Caco-2 (cell line): Measurements from ENCODE around the gene NHP2. TPM values are rescaled to one million over a fixed set of nuclear protein-coding genes. Genes with fewer than 3 reads are reported as not detected.
"Not testable (repeated sequence)": the region's sequence is repeated elsewhere in the genome, so short reads cannot be mapped to it uniquely, and the experiment has no call there.

Experiments
- BruUV-seq: library from RNA; stranded (reverse); fragments of 400-500 nt; replicated peaks from 2 replicates; lab custom pipeline; 2021; lab: Mats Ljungman, UMichigan
- CTCF ChIA-PET: fragments of 300-600 bp; sonication (Branson Sonifier 250); formaldehyde crosslinking; loops from one replicate; lab custom pipeline; 2022; ENCODE audit warnings: antibody characterized with exemption; lab: Charles Lee
- POLR2A ChIA-PET: fragments of 300-600 bp; sonication (Branson Sonifier 250); formaldehyde crosslinking; loops from one replicate; lab custom pipeline; 2022; ENCODE audit warnings: antibody characterized with exemption; lab: Charles Lee
- DNase-seq, 2 experiments: peaks; one replicate each; pipeline versions ENCODE4 v3.0.0 to v3.0.0-alpha.2; 2020 to 2022
- H3K27me3 ChIP-seq: replicated peaks from 2 replicates; pipeline ENCODE4 v1.6.0; 2011; ENCODE audit warnings: low read length; ENCODE audit not compliant: control insufficient read depth, insufficient read depth
- H3K36me3 ChIP-seq: 2 replicates; pipeline ENCODE4 v1.5.1; 2011; ENCODE audit warnings: low read length; ENCODE audit not compliant: control insufficient read depth, insufficient read depth
- H3K4me1 ChIP-seq: fragments of 250-450 bp; sonication (Bioruptor Pico); 2 replicates; pipeline ENCODE4 v1.5.1; 2020; ENCODE audit warnings: mild to moderate bottlenecking
- H3K4me3 ChIP-seq: 2 replicates; pipeline ENCODE4 v1.5.1; 2011; ENCODE audit warnings: low read depth, mild to moderate bottlenecking, control low read depth, low read length
- H3K9me3 ChIP-seq: fragments of 250-450 bp; sonication (Bioruptor Pico); 2 replicates; pipeline ENCODE4 v1.5.1; 2020; ENCODE audit warnings: mild to moderate bottlenecking, moderate library complexity
- H3K27ac Mint-ChIP-seq: one replicate; pipeline ENCODE4 v1.8.0; 2022; ENCODE audit warnings: mixed read lengths; ENCODE audit not compliant: unreplicated experiment
- H3K27me3 Mint-ChIP-seq: one replicate; pipeline ENCODE4 v1.8.0; 2022; ENCODE audit warnings: mixed read lengths; ENCODE audit not compliant: insufficient read depth, unreplicated experiment
- H3K36me3 Mint-ChIP-seq: one replicate; pipeline ENCODE4 v1.8.0; 2022; ENCODE audit warnings: mild to moderate bottlenecking, mixed read lengths; ENCODE audit not compliant: insufficient read depth, unreplicated experiment
- H3K4me1 Mint-ChIP-seq: one replicate; pipeline ENCODE4 v1.8.0; 2022; ENCODE audit warnings: low read depth, mixed read lengths; ENCODE audit not compliant: unreplicated experiment
- H3K4me3 Mint-ChIP-seq: one replicate; pipeline ENCODE4 v1.8.0; 2022; ENCODE audit warnings: mild to moderate bottlenecking, moderate library complexity, mixed read lengths; ENCODE audit not compliant: unreplicated experiment
- H3K9me3 Mint-ChIP-seq: one replicate; pipeline ENCODE4 v1.8.0; 2022; ENCODE audit warnings: mixed read lengths; ENCODE audit not compliant: unreplicated experiment
- CTCF ChIP-seq, 2 experiments: fragments of 200-600 bp in 1 of 2; IDR thresholded peaks; 1 replicate in 1 of 2; 2 replicates in 1 of 2; pipeline versions ENCODE4 v1.5.1 to v1.8.0; 2011 to 2022; ENCODE audit warnings: antibody characterized with exemption in 1 of 2, control low read depth in 1 of 2, inconsistent platforms in 1 of 2, low read depth in 1 of 2, low read length in 1 of 2, mild to moderate bottlenecking in 1 of 2, moderate library complexity in 1 of 2; ENCODE audit not compliant: insufficient read depth in 1 of 2, severe bottlenecking in 1 of 2, unreplicated experiment in 1 of 2
- intact Hi-C: fragments of 100-400 bp; cut with micrococcal nuclease; formaldehyde crosslinking; loops from one replicate; pipeline ENCODE4 v1.10.0; 2022; ENCODE audit not compliant: unreplicated experiment
- total RNA-seq: library from RNA; stranded (reverse); gene quantifications from 2 replicates; pipeline ENCODE4 v1.2.3, GENCODE V29; 2022

The NHP2 gene
- total RNA-seq, 1 experiment from 2014 or later: 127 TPM

DNA sequence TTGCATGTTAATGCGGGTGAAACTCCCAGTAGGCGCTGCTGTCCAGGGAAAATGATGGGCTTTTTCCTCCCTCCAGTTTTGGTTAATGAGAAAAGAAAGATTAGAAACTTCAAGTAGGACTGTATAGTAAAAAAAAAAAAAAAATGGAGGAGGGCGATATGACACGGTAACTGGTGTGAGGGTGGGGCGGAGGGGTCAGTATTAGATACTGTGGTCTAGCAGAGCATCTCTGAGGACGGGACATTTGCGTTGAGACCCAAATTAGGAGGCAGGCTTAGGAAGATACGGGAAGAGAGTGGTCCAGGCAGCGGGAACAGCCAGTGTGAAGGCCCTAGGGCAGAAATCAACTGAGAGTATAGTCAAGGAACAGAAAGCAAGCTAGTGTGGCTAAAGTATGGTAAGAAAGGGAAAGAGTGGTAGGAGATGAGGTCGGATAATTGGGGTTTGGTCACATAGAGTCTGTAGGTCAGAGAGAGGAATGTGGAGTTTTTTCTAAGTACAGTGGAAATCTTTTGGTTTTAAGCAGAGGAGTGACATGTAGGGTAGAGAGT is 22.2 kb downstream of the NHP2 start:
- H3K9me3 Mint-ChIP-seq: no peaks in the 10 kb centered on the region
- peaks cover 8% of the 10 kb centered on the region for H3K4me1 Mint-ChIP-seq
- H3K4me3 Mint-ChIP-seq: peak overlapping the region; percentile 75
- H3K27me3 Mint-ChIP-seq: no peaks in the 10 kb centered on the region
- CTCF ChIA-PET: interaction anchor here (0.7 kb wide), 1 partner anchor 56 kb away, joined by 10 read pairs; no protein-coding TSS in a partner anchor
- BruUV-seq: TSS peak; percentile 58
- peaks cover 22% of the 10 kb centered on the region for H3K36me3 Mint-ChIP-seq
- Histone ChIP-seq H3K4me3 (peak overlapping the region; percentile 94), H3K9me3 (no peaks in the 10 kb centered on the region), H3K36me3 (0 out of 2 replicates have a peak, but pooled peaks cover 2% of the 10 kb centered on the region), H3K4me1 (peaks cover 6% of the 10 kb centered on the region; the same call in 1 of the 2 replicates), H3K27me3 (no peaks in the 10 kb centered on the region)
- peak overlapping the region; percentile 72 for H3K27ac Mint-ChIP-seq
- intact Hi-C loops: loop anchor here (2.0 kb wide), 1 partner anchor 15 kb away; no protein-coding TSS in a partner anchor
- TF ChIP-seq CTCF (IDR thresholded peaks at IDR 0.05; ENCODE audit: insufficient read depth in 1 of 2, low read depth in 1 of 2, low read length in 1 of 2, severe bottlenecking in 1 of 2, unreplicated experiment in 1 of 2): no peak
- no peak for DNase-seq
- POLR2A ChIA-PET: no interaction called here

- Histone ChIP-seq H3K27me3 (no peaks in the 10 kb centered on the region), H3K4me1 (peaks cover 6% of the 10 kb centered on the region; the same call in 1 of the 2 replicates), H3K4me3 (peak within 1 kb of the TSS; percentile 94), H3K9me3 (no peaks in the 10 kb centered on the region), H3K36me3 (0 out of 2 replicates have a peak, but pooled peaks cover 2% of the 10 kb centered on the region)
- peak within 1 kb of the TSS; percentile 75 for H3K4me3 Mint-ChIP-seq
- peak within 1 kb of the TSS; percentile 72 for H3K27ac Mint-ChIP-seq
- no peaks in the 10 kb centered on the region for H3K27me3 Mint-ChIP-seq
- H3K36me3 Mint-ChIP-seq: peaks cover 21% of the 10 kb centered on the region
- ChIA-PET POLR2A (interaction anchor here (0.6 kb wide), 1 partner anchor 22 kb away, joined by 6 read pairs; no protein-coding TSS in a partner anchor), CTCF (interaction anchor here (0.6 to 0.7 kb wide), 2 partner anchors 55 to 1582 kb away, joined by 3 to 10 read pairs; no protein-coding TSS in a partner anchor)
- no TSS peak for BruUV-seq
- H3K4me1 Mint-ChIP-seq: peaks cover 8% of the 10 kb centered on the region
- DNase-seq: peak; percentile 89 to 93
- H3K9me3 Mint-ChIP-seq: no peaks in the 10 kb centered on the region
- TF ChIP-seq CTCF (IDR thresholded peaks at IDR 0.05; ENCODE audit: insufficient read depth in 1 of 2, low read depth in 1 of 2, low read length in 1 of 2, severe bottlenecking in 1 of 2, unreplicated experiment in 1 of 2): no peak
- intact Hi-C loops: loop anchor here (1.0 to 2.0 kb wide), 2 partner anchors 16 to 18 kb away; partner anchors contain the start of gene N4BP3
Measured at GRCh38 chr5:178130576-178131445, 22.9 kb downstream of the NHP2 start, which contains the start of gene RMND5B. TSS of gene RMND5B (plus strand) at chr5:178131014. CDS start at chr5:178138120, 7,106 bp downstream.

DNA sequence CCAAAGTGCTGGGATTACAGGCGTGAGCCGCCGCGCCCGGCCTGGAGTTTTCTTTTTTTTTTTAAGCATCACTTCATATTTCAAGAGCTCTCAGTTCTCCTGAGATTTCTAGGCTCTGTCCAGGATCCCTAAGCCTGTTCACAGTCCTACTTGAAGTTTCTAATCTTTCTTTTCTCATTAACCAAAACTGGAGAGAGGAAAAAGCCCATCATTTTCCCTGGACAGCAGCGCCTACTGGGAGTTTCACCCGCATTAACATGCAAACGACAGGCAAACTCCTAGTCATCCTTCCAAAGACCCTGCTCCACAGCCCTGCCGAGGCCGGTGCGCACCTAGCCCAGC is 23.5 kb downstream of the NHP2 start:
- H3K36me3 Mint-ChIP-seq: peaks cover 18% of the 10 kb centered on the region
- H3K36me3 ChIP-seq, H3K27me3 ChIP-seq, DNase-seq, H3K4me1 Mint-ChIP-seq, H3K4me1 ChIP-seq, H3K27me3 Mint-ChIP-seq, H3K9me3 ChIP-seq, H3K9me3 Mint-ChIP-seq: not testable (repeated sequence)
- intact Hi-C loops: loop anchor here (1.0 to 2.0 kb wide), 2 partner anchors 17 kb away; partner anchors contain the start of gene N4BP3
- peak overlapping the region; percentile 94 for H3K4me3 ChIP-seq
- H3K27ac Mint-ChIP-seq: peak overlapping the region; percentile 72
- ChIA-PET CTCF (interaction anchor here (0.6 kb wide), 1 partner anchor 1583 kb away, joined by 3 read pairs; no protein-coding TSS in a partner anchor), POLR2A (interaction anchor here (0.6 kb wide), 1 partner anchor 22 kb away, joined by 6 read pairs; no protein-coding TSS in a partner anchor)
- peak overlapping the region; percentile 75 for H3K4me3 Mint-ChIP-seq
- TSS peak; percentile 86 for BruUV-seq
